NCI-H345 (cell line): ENCODE data around the gene KRT85.
"Not testable (repeated sequence)": the region's sequence is repeated elsewhere in the genome, so short reads cannot be mapped to it uniquely, and the experiment has no call there.

Experiments used
- DNase-seq: peaks from one replicate; lab custom pipeline; 2025; lab: John Stamatoyannopoulos, UW

KRT85 gene

GRCh38 chr12:52349196-52349595 lies 18.1 kb downstream of the KRT85 start:
- DNase-seq, result no peak

DNA sequence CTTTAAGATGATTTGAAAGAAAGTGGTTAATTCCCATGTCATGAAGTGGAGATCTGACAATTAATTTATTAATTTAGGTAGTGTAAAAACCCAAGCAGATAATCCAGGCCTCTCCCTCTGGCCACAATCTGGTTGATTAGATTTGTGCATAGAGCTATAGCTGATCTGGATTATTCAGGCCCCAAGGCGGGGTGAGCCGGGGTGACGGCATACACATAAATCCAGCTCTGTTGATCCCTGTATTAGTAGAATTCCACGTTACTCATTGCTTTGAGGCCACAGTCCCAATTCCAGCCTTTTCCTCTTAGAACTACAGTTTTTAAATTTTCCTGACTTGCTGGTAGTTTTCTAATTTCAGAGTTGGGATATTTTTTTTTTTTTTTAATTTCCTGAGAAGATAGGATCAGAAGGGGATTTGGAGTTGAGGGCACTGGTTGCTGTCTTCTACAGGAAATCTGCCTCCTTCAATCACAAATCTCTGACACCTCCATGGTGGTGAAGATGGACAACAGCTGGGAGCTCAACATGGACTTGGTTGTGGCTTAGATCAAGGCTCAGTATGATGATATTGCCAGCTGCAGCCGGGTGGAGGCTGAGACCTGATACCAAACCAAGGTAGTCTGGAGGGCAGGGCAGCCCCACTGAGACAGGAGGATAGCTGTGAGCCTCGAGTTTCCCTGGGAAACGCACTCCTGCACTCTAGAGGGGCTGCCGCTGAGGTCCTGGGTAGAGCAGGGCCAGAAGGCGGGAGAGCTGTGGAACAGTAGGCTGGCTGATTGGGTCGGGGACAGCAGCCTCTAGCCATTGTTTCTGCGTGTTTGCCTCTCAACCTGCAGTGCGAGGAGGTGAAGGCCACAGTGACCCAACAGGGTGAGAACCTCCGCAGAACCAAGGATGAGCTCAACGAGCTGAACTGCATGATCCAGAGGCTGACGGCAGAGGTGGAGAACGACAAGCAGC lies 19.4 kb downstream of the KRT85 start:
- DNase-seq, result no peak

GRCh38 chr12:52347016-52347415 lies 20.3 kb downstream of the KRT85 start:
- no peak for DNase-seq

DNA sequence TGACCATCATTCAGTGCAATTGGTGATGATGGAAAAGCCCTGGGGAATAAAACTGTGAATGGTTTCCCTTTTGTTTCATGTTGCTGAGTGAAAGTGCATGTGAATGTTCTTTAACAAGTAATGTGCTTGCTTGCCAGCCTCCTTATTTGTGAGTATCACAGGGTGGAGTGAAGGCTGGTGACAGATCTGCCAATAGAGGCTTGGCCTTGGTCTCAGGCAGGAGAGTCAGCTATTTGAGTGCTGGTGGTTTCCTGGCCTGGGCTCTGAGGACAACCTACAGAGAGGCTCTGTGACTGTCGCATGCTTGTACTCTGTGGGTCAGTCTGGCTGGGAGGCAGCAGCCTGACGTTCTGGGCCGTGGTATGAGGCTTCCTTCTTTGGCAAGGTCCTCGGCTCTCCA lies 20.7 kb downstream of the KRT85 start:
- no peak for DNase-seq

DNA sequence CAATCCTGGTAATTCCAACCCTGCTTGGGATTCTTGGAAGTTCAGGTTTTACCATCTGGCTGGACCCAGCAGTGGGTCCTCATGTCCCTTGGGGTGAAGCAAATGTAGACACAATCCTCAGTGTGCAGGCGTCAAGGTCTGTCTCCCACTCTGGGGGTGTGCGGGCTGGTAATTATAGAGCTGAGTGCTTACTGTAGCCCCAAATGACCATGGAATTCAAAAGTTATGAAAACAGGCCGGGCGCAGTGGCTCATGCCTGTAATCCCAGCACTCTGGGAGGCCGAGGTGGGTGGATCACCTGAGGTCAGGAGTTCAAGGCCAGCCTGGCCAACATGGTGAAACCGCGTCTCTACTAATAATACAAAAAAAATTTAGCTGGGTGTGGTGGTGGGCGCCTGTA lies 22.2 kb downstream of the KRT85 start:
- not testable (repeated sequence) for DNase-seq

DNA sequence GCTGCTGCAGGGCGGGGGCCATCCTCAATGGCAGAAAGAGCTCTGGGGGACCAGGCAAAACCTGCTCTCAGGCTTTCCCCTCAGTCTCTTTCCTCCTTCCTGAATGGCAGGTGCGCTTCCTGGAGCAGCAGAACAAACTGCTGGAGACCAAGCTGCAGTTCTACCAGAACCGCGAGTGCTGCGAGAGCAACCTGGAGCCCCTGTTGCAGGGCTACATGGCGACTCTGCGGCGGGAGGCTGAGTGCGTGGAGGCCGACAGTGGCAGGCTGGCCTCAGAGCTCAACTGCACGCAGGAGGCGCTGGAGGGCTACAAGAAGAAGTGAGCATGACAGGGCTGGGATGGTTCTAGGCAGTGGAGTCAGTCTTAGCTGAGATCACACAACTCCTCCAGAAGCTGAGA lies 23.2 kb downstream of the KRT85 start:
- no peak for DNase-seq

- no peak for DNase-seq
Observed at GRCh38 chr12:52343550-52343949, 23.7 kb downstream of the KRT85 start.

- DNase-seq, result no peak
Observed at GRCh38 chr12:52342781-52343490, 24.3 kb downstream of the KRT85 start.

GRCh38 chr12:52341066-52341580 lies 26.2 kb downstream of the KRT85 start:
- DNase-seq, result no peak

DNA sequence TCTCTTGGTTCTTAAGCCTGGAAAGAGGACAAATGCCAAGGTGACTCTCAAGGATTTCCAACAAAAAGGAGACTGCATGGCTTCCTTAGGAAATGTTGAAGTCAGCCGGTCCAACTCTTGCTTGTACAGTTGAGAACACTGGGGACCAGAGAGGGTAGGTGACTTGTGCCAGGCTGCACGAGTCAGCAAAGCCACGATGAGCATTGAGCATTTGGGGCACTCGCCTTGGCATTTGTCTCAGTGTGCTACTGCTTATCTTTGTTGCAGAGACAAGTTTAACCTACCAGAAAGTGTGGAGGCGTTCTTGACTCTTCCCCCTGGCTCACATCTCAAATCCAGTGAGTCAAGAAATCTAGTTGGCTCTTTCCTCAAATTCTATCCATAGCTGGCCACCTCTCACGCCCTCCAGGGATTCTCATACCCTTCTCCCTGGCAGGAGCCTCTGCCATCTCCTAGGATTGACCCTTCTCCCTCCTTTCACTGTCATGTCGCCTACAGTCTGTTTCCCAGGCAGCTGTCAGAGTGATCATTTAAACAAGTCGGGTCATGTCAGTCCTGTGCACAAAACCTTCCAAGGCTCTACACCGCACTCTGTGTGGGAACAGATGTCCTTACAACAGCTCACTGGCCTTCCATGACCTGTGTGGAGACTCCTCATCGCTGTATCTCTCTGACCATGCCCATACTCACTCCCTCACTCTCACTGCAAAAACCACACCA lies 28.9 kb downstream of the KRT85 start:
- no peak for DNase-seq

GRCh38 chr12:52337054-52337453 lies 30.2 kb downstream of the KRT85 start:
- DNase-seq, result no peak

- DNase-seq, result no peak
Observed at GRCh38 chr12:52336641-52337040, 30.6 kb downstream of the KRT85 start.

GRCh38 chr12:52335598-52336262 lies 31.6 kb downstream of the KRT85 start:
- DNase-seq, result peak; percentile 23

GRCh38 chr12:52334185-52334584 lies 33.1 kb downstream of the KRT85 start:
- no peak for DNase-seq

GRCh38 chr12:52333321-52333720 lies 34.0 kb downstream of the KRT85 start:
- no peak for DNase-seq

DNA sequence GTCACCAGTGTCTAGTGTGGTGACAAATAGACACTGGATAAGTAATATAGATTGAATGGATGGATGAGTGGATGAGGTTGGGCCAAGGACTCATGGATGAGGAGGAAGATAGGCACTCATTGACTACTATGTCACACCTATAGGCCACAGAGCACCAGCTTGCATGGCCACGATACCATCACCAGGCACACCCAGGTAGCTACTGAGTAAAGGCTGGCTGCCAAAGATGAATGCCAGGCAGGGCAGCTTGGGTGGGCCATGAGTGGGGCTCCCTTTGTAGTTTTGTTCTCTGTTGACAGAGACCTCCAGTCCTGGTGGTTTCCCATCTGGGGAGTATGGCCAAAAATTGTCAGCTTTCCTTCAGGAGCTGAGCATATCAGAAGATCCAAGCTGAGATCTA lies 34.9 kb downstream of the KRT85 start:
- no peak for DNase-seq

DNA sequence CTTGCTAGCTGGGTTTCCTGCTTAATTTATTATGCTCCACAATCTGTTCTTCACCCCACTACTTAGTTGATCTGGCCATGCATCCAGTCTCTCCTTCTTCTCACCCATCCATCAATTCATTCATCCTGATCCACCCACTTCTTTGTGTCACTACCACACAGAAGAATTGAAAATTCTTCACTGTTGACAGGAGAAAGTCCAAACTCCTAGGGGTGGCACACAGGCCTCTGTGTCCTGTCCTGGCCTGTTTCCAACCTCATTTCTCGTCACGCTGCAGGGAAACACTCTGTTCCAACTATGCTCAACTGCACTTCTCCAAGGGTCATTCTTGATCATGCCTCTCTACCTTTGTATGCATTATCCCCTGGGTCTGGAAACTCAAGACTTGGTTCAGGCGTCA lies 35.4 kb downstream of the KRT85 start:
- DNase-seq, result no peak

DNA sequence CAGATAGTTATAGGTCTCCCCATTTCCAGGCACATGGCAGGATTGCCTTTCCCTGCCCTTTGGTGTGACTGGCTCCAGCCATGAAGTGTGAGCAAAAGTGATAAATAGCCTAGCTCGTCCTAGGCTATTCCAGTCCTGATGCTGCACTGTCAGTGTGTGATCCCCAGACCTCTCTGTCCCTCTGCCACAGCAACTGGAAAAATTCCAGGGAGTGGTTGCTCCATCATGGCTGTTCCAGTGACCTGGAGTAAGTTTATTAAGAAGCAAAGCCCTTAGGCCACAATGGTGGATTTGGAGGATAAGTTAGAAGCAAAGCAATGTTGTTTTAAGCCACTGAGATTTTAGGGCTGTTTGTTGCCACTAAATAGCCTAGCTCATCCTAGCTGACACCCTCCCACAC lies 36.2 kb downstream of the KRT85 start:
- no peak for DNase-seq

- no peak for DNase-seq
Observed at GRCh38 chr12:52327830-52328500, 39.3 kb downstream of the KRT85 start.

DNA sequence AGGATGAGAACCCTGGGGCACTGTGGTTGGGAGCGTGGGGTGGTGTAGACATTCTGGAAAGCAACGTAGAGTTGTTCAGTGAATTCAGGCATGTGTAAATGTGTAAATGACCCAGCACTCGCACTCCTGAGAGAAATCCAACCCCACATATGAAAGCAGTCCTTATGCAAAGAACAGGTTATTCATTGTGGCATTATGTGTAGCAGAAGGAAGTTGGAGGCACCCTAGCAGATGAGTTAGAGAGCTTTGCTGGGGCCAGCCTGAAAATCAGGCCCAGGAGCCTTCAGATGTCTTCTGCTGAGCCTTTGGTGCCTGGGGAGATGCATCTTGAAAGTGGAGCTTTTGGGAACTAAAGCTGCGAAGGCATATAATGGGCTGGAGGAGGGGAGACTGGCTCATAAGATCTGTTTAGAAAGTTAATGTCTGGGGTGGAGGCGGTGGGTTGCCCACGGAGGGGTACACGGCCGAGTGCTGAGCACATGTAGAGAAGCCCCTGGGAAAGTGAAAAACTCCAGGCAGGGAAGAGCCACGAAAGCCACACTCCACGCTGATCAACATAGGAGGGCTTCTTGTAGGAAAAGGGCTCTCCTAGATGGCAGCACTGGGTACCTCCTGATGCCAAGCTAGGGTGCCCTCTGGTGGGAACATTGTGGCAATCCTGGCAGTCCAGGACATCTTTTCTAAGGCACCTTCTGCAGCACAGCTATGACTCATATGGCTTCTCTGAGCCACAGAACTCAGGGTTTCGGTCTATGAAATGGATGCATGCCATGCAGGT lies 40.0 kb downstream of the KRT85 start:
- DNase-seq, result peak; percentile 82

DNA sequence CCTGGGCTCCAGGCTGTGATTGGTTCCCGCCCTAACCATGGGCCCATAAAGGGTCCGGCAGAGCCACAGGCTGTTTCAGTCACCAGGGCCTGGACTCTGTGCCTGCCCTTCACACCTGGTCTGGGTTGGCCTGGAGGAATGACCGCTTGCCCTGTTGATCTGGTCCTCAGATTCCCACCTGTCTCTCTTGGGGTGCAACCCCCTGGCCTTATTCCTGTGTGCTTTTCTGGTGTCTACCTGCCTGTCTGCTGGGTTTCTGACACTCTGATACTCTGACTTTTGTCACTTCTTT lies 43.2 kb downstream of the KRT85 start:
- DNase-seq, result no peak
